HG03097 (cell line): ENCODE measurements around the gene IP6K3.

Source experiments
- ATAC-seq: cut with Tn5 transposase; IDR thresholded peaks from one replicate; pipeline ENCODE4 v1.9.1; 2021; ENCODE audit not compliant: unreplicated experiment, low FRiP score

IP6K3 gene

DNA sequence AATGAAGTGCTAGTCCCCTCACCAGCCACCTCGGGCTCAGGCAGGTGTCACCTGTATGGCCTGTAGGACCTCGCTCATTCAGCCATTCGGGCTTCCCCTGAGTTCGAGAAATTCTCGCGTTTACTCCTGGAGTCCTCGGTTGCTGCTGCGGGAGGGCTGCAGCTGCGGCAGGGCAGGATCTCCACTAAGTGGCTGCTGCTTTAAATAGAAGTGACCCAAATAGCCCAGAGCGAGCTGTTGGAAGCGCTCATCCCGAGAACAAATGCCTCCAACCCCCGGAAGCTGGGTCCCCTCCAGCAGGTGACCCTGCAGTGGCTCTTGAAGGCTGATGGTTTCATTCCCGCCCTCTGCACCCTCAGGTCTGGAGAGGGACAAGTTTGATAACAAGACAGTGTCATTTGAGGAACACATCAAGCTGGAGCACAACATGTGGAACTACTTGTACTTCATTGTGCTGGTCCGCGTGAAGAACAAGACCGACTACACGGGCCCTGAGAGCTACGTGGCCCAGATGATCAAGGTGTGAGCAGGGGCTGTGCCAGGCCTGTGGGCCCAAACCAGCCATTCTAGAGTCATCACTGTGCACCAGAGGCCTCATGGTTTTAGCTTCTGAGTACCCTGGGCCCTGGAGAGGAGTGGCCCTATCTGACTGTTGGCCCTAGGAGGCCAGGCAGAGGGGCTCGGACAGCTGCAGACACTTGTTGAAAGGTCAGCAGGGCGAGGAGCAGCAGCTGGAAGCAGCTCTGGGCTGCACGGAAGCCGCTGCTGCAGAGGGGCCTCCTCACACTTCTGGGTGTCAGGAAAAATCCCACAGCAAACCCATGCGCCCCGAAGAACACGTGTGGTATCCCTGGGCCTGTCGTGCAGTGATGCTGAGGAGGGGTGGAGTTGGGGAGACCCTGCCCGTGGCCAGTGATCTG is 53.3 kb downstream of the IP6K3 start:
- ATAC-seq, result no peak

DNA sequence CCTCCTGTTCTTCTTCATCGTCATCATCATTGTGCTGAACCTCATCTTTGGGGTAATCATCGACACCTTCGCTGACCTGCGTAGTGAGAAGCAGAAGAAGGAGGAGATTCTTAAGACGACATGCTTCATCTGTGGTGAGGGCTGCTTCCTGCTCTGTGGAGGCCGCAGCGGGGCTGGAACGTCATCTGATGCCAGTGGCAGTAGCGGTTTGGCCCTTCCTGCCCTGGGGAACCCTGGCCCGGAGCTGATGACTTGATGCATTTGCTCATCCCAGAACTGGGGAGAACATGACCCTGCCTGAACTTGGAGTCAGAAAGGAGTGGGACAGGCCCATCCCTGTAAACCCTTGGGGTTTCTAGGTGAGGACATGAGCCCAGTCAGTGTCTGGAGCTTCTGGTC is 53.9 kb downstream of the IP6K3 start:
- no peak for ATAC-seq

DNA sequence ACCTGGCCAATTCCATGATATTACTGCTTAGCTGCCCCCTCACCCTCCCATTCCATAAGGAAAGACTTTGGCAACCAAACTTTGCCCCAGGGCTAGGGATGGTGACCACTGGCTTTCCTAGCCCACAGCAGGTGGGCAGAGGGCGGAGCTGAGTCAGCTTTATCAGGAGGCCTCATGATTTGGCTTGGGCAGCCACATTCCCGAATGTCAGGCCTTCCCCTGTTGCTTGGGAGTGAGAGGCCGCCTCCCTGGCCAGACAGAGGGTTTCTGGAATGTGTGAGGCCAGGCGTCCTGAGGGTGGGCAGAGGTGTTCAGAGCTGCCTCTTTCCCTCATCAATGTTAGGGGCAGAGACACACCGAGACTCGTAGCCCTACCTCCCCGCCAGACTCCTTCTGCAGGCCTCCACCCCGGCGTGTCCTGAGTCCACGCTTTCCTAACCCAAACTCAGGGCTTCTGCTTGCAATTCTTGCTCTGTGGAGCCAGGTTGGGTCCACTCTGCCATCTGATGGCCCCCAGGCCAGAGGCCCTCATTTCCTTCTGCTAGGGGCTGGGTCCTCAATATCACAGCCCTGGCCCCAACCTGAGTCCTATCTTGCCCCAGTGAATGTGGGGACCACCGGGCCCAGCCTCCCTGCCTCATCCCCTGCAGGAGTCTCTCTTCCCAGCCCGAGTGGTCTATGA is 54.5 kb downstream of the IP6K3 start:
- ATAC-seq, result no peak

DNA sequence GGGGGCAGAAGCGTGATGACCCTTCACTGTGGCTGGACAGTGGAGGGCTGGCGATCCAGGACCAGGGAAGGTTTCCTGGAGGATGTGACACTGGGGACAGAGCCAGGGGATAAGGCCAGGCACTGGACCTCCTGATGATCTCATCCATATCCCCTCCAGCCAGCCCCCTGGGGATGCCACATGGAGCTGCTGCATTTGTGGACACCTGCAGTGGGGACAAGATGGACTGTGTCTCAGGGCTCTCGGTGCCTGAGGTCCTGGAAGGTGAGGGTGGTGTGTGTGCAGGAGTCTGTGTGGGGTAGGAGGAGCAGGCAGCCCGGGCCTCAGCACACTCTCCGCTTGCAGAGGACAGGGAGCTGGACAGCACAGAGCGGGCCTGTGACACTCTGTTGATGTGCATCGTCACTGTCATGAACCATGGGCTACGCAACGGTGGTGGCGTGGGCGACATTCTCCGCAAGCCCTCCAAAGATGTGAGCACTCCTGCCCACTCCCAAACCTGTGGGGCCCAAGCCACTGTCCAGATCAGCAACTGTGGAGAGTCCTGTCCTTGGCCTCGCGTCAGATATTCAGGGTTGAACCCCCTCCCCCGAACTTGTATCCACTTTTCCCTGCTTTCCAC is 55.1 kb downstream of the IP6K3 start:
- ATAC-seq, result no peak

DNA sequence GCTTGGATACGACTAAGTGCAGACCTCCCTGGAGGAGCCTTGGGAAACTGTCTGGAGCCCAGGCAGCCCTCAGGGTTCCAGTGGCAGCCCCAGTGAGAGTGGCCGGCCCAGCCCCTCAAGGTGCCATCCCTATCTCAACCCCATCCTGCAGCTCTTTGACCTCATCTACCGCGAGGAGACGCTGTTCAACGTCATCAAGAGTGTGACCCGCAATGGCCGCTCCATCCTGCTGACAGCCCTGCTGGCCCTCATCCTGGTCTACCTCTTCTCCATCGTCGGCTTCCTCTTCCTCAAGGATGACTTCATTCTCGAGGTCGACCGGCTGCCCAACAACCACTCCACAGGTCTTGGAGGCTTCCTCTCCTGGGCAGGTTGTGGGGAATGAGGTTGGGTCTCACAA is 55.9 kb downstream of the IP6K3 start:
- no peak for ATAC-seq

DNA sequence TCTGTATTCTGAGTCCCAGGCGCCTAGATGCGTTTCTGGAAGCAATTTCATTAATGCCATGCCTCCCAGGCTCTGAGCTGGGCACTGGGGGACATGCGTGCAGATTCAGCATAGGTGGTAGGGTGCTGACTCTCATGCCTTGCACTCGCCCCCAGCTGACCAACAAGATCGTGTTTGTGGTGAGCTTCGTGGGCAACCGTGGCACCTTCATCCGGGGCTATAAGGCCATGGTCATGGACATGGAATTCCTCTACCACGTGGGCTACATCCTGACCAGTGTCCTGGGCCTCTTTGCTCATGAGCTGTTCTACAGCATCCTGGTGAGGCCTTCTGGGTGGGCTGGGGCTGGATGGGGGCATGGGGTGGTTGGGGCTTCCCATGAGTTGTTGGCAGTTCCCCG is 56.8 kb downstream of the IP6K3 start:
- ATAC-seq, result no peak

DNA sequence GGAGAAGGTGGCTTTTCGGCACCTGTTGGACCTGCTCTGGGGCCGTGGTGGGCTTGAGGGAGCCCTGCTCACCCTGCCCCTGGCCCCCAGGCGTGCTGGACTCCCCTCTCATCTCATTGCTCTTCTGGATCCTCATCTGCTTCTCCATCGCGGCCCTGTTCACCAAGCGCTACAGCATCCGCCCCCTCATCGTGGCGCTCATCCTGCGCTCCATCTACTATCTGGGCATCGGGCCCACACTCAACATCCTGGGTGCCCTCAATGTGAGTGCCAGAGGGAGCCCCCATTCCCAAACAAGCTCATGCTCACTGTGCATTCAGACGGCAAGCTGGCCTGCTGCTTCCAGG is 57.6 kb downstream of the IP6K3 start:
- no peak for ATAC-seq

DNA sequence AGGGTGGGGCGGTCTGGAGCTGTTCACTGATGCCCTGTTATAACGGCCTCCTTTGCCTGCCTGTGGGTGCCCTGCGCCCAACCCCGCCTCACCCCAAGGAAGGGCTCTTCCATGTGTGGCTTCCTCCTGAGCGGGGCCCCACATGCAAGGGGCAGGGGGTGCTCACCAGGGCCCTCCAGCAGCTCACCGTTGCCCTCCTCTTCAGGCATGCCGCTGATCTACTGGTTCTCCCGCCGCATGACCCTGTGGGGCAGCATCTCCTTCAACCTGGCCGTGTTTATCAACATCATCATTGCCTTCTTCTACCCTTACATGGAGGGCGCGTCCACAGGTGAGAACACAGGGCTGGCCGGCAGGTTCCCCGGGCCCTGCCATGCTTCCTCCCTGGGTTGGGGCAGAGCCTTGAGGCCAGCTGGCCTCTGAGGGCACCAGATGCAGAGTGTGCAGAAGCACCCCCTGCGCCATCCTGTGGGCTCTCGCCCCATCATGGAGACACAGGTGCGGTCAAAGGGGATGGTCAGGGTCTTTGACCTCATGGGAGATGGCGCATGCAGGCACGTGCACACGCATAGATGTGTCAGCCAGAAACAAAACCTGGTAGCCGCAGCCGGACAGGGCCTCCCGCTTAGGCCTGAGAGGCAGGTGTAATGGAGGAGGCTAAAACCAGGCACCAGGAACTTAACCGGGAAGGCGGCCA is 58.1 kb downstream of the IP6K3 start:
- no peak for ATAC-seq

DNA sequence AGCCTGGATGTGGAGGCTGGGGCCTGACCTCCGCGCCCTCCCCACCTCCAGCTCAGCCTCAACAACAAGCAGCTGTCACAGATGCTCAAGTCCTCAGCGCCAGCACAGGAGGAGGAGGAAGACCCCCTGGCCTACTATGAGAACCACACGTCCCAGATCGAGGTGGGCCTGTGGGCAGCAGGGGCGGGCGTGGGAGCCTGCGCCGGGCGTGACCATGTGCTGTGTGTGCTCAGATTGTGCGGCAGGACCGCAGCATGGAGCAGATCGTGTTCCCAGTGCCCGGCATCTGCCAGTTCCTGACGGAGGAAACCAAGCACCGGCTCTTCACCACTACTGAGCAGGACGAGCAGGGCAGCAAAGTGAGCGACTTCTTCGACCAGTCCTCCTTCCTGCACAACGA is 58.7 kb downstream of the IP6K3 start:
- no peak for ATAC-seq

DNA sequence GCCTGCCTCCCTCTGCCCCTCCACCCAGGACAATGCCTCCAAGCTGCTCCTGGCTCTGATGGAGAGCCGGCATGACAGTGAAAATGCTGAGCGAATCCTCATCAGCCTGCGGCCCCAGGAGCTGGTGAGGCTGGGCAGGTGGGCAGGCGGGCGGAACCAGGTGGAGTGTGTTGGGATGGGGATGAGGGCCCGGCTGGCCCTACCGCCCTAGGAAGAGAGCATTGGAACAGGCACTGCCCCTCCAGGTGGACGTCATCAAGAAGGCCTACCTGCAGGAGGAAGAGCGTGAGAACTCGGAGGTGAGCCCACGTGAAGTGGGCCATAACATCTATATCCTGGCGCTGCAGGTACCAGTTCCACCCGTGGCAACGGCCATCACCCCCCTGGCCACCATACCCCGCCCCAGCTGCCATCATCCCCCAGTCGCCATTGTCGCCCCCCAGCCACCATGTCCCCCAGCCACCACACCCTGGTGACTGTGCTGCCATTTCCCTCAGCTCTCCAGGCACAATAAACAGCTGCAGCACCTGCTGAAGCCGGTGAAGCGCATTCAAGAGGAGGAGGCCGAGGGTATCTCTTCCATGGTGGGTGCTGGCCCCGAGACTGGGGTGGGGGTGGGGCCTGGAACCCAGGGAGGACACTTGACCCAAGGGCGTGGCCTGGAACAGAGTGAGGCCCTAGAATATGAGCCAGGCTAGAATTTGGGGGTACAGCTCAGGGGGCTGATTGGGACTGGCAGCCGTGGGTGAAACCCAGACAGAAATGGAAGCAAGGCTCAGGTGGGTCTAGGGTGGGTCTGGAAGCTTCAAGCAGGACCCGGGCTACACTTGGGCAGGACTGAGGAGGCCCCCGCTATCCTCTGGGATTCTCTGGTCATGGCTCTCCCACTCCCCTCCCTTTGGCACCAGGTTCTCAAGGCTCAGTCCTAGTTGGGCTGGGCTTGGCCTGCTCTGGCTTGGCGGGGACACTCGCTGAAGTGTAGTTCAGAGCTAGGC is 59.4 kb downstream of the IP6K3 start:
- no peak for ATAC-seq

DNA sequence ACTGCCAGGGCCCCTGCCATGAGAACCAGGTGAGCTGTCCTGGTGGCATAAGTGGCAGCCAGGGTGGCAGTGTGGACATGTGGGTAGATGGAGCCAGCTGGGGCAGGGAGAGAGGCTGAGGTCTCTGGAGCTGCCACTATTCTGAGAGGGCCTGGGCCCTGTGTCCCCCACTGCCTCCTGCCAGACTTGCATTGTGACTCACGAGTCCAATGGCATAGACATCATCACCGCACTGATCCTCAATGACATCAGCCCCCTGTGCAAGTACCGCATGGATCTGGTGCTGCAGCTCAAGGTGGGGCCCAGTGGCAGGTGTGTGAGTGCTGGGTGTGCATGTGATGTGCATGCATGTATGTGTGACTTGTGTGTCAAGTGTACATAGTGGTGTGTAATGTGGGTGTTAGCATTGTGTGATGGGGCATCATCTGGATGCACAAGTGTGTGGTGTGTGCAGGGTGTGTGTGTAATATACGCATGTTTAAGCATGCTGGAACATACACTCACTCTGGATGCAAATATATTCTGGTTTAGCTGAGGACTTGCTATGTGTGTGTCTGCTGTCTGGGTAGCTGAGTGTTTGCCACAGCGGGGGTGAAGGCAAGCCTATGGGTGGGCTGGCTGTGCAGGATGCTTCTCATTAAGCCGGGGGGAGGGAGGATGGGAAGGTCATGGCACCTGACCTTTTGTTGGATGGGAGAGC is 60.3 kb downstream of the IP6K3 start:
- no peak for ATAC-seq

DNA sequence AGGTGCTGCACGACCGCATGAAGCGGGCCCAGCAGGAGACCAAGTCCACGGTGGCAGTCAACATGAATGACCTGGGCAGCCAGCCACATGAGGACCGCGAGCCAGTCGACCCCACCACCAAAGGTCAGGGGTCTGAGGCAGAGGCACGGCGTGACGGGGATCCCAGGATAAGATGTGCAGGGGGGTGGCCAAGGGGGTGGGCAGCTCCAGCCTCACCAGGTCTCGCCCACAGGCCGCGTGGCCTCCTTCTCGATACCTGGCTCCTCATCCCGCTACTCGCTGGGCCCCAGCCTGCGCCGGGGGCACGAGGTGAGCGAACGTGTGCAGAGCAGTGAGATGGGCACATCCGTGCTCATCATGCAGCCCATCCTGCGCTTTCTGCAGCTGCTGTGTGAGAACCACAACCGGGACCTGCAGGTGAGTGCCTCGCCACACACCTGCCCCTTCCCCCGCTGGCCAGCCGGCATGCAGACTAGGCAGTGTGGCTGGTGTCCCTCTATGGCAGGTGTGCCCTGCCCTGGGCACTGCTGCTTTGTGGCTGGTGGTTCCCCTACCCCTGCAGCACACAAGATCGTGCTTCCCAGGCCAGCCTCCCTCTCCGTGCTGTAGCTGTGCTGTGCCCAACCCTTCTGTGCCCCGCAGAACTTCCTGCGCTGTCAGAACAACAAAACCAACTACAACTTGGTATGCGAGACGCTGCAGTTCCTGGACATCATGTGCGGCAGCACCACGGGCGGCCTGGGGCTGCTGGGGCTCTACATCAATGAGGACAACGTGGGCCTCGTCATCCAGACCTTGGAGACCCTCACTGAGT is 61.1 kb downstream of the IP6K3 start:
- no peak for ATAC-seq

DNA sequence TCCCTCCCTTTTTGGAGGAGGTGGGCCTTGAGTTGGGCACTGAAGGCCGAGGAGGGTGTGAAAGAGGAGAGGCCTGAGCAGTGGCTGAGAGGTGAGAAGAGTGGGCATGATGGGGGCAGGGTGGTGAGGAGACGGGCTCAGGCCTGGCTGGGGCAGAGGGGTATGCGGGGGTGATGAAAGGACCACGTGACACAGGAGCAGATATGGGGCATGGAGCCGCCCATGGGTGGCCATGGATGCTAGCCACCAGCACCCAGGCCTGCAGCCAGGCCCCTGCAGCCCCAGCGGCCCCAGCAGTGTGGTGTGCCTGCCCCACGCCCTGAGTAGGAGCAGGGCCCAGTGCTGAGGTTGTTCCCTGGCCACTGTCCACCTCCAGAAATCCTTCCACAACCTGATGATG is 61.7 kb downstream of the IP6K3 start:
- no peak for ATAC-seq

DNA sequence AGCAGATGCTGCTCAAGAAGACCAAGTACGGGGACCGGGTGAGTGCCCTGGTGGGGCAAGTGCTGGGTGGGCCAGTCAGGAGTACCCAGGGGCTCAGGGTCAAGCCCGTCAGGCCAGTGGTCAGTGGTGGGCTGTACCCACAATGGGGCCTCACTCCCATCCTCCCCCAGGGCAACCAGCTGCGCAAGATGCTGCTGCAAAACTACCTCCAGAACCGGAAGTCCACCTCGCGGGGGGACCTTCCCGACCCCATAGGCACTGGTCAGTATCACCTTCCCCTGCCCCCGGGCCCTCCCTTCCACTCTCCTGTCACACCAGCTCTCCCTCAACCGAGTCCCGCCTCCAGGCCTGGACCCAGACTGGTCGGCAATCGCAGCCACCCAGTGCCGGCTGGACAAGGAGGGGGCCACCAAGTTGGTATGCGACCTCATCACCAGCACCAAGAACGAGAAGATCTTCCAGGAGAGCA is 62.2 kb downstream of the IP6K3 start:
- no peak for ATAC-seq

DNA sequence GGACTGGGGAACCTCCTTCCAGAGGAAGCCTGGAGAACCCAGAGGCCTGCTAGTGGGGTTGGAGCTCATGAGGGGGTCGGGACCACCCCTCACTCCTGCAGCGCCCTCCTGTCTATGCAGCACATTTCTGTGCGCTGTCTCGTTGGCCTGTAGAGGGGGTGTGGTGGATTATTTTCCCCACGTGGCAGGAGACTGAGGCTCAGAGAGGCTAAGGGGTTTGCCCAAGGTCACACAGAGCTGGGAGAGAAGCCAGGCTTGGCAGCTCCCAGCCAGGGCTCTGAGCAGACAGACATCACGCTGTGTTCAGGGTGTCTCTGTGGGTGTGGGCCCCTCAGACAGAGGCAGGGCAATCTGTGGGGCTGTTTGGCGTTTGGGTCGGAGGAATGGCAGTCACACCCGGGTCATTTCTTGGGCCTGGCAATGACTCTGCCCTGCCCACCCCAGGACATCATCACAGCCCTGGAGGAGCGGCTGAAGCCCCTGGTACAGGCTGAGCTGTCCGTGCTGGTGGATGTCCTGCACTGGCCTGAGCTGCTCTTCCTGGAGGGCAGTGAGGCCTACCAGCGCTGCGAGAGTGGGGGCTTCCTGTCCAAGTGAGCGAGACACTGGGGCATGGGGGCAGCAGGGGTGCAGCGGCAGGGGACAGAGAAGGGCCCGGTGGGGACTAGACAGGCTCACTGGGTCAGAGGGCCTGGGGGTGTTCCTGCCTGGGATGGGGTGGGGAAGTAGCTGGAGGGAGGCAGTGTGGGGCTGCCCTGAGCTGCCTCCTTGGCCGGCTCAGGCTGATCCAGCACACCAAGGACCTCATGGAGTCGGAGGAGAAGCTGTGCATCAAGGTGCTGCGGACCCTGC is 62.9 kb downstream of the IP6K3 start:
- ATAC-seq, result no peak

DNA sequence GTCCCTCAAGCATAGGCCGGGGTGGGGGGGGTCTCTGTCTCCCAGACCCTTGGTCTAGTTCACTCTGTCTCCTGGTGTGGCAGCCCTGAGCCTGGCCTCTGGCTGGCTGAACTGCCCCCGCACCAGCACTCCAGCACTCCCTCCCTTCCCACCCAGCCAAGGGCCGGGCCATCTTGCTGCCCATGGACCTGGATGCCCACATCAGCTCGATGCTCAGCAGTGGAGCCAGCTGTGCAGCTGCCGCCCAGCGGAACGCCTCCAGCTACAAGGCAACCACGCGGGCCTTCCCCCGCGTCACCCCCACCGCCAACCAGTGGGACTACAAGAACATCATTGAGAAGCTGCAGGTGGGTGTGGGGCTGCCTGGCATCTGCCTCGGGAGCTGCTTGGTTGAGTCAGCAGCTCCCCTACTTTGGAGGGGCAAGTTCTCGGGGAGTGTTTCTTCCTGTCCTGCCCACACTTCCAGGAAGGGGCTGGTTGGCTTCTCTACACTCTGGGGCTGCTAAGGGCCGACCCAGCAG is 63.6 kb downstream of the IP6K3 start:
- ATAC-seq, result no peak

DNA sequence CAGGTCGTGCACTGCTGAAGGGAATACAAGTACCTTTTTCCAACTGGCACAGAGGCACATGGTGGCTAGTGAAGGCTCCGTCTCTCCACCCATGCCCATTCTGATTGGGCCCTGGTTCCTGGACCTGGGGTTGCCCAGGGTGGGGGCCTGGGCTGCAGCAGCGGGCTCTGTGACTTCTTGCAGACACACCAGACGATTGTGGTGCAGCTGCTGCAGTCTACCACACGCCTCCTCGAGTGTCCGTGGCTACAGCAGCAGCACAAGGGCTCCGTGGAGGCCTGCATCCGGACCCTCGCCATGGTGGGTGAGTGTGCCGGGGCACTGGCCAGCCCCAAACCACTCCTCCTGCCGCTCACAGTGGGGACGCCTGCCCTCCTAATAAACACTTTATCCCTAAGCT is 64.4 kb downstream of the IP6K3 start:
- ATAC-seq, result no peak
